SKM-1 (cell line): ENCODE results near the gene MPPE1.

ENCODE experiments used
- DNase-seq: peaks from one replicate; lab custom pipeline; 2025; ENCODE audit not compliant: unreplicated experiment; lab: John Stamatoyannopoulos, UW

MPPE1 gene

DNA sequence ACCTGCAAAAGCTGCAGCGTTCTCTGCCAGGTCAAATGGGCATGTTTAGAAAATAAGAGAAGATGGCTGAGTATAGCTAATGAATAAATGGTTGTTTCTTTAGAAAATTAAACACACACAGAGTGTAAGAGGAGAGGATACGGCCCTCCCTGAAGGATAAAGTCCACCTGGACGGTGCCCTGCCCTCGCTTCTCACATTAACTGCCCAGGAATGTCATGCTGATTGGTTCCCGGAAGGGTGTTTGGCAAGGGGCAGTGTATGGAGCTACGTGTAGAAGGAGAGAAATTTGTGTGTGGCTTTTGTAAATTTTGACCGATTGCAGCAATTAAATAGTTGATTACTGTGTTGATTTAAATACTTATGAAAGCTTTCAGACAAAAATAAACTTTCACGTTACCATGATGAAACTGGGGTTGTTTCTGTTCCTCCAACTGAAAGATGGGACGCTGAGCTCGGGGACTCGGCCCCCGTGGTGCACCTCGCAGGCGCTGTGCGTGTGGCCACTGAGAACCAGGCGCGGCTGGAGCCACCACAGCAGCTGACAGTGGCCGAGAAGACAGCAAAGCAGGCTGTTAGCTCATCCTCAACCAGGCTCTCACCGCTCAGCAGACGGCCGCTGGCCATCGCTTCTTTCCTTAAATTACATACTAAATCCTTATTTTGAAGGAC lies 22.7 kb downstream of the MPPE1 start:
- no peak for DNase-seq

DNA sequence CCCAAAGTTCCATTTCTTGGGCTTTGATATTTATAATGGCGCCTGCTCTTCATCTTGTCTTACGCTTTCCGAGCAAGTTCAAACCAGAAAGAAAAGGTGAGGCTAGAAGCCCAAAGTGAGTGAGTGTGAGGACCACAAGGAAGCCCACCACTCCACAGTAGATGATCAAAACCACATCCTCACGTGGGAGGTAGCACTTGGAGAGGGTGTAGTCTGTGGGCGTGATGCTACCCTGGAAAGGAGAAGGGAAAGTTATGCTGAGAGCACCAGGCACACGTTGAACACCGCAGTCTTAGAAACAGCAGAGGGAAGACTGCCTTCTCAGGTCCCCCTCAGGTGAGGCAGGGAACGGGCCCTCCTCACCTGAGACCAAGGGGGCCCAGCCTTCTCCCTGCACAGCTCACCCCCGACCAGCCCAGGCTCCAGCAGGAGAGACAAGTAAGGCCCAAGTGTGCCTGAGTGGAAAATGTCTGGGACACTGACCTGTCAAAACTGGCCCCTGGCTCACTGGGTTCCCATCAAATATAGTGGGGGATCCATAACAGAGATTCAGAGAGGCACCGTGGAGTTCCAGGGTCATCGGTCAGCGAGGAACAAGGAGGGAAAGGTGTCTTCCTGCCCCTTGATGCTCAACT lies 23.6 kb downstream of the MPPE1 start:
- DNase-seq = no peak

DNA sequence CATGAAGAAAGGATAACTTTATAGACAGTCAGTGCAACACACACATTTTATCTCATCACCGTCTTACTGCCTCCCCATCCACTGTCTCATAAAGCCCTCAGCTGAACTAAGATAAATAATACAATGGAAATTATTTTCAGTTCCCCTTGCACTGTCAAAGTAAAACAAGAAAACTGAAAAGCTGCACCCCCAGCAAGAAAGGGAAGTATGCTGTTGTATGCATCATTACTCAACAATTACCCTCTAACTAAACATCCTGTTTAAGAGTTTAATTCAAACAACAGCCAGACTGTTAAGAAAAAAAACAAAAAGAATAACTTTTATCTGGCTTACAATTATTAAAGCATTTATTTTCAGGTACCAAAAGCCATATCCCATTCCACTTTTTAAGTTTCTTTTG lies 25.0 kb downstream of the MPPE1 start:
- peak; percentile 31 for DNase-seq

DNA sequence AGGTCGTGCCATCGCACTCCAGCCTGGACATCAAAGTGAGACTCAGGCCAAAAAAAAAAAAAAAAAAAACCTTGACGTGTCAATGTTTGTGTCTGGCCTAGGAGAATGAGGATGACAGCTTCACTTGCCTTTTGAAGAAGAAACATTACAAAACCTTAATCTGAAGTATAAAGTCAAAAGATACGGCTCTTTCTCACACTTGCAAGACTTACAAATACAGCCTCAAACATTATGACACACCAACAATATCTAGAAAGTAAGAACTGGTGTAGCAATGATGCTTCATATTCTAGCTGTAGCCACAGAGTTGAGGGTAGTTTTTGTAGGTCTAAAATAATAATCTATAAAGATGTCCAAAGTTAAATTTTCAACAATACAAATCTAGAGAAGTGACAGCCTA lies 25.5 kb downstream of the MPPE1 start:
- no peak for DNase-seq

DNA sequence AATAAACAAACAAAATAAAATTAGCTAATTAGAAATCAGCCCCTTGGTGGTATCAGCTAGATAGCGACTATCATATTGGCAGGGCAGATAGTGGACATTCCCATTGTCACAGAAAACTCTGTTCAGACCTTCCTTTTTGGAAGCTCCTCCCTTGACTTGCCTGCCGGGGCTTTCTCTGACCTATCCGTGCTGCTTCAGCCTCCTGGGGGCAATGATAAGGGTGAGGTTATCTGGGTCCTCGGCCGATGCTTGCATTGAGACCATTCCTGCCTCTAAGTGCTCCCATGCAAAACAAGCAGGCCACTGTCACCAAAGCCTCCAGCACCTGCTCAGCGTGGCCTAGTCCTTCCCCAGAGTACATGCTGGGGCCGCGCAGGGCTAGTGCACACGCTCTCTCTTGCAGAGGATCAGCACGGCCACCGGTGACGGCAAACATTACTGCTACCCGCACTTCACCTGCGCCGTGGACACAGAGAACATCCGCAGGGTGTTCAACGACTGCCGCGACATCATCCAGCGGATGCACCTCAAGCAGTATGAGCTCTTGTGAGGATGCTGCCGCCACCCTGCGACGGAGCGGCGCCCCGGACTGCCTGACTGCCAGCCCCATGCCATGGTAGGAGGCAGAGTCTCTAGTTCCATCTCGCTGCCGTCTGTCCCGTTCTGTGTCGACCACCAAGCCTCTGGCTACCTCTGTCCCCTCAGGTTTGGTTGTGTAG lies 27.4 kb downstream of the MPPE1 start:
- no peak for DNase-seq

DNA sequence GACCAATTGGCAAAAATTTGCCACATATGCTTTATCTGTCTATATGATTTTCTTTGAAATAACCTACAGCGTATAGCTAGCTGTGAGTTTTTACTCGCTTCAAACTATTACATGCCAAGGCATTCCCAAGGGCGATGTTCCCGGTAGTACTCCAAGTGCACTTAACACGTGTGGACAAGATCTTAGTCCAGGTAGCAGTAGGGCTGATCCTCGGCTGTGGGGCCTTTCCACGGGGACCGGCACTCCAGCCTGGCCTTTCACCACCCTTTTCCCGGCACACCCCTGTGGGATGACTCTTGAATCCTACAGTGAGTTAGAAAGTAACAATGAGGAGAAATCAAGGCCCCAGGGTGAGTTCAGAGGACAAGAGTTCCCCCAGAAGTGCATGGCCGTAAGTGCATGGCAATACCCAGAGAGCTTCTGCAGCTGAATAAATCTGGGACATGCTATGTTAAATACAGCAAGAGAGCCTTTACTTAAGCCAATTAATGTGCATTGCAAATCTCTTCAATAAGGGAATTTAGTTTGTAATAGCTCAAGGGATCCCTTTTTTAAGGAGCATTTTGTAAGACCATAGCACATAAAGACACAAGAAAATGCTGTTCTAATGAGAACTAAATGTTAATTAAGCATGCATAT lies 30.5 kb downstream of the MPPE1 start:
- DNase-seq = no peak

DNA sequence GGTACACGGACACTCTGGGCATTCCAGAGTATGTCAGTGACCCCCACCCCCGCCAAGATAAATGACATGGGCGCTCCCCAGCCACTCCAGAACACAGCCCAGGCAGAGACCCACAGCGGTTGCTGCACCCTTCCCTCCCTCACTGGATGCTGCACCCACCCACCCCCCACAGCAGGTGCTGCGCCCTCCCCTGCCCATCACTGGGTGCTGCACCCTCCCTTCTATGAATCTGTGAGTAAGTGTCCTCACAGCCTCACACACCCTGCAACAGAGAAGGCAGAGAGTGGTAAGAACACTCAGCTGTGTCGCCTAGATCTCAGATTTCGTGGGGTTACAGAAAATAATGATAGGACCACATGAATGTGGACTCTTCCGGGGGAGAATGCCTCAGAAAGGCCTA lies 33.4 kb downstream of the MPPE1 start:
- DNase-seq = no peak

DNA sequence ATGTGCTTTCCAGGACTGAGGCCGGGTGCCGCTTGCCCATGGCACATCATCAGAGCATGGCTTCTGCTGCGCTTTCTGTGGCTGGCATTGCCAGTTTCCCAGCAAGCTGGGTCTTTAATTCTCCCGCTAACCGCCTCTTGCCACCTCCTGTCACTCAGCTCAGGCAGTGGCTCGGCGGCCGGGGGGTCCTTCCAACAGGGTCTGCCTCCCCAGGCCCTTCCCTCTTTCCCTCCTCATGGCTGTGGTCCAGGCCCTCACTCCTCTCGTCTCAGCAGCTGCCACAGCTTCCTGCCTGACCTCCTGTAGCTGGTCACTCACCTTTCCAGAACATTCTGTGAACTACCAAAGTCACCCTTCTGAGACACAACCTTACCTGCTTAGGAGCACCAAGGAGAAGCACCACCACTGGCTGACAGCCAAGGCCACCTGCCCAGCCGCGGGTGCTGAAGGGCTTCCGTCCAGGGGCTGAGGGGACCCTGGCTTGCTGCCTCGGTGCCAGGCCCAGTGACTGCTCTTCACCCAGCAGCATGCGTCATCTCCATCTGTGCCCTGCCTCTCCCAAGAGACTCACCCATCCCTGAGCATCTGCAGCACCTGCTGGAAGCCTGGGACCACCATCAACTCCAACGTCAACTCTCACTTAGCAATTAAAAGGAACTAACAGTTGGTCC lies 34.3 kb downstream of the MPPE1 start:
- DNase-seq = no peak

DNA sequence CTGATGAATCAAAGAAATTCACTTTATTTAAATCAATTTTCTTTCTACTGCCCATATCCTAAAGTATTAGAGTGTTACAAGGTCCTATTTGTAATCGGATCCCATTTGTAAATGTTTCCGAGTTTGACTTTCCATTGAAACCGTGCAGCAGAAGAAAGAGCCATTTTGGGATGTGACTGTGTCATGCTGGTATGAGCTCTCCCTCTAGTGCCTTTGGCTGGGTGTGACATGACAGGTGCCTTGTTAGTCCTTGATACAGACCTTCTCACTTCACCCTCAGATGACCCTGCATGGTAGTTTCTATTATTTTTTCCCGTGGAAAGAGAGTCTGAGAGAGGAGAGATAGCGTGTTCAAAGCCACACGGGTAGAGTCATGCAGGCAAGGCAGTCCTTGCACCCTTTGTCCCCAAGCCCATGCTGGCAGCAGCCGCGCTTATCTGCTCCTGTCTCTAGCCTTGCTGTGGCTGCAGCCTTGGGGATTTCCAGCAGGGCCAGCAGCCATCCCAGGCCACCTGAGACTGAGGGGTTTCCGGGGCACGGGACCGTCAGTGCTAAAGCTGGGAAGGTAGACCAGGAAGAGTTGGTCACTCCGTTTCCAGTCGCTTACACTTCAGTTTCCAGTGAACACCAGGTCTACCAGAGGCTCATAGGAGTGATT lies 35.5 kb downstream of the MPPE1 start:
- no peak for DNase-seq

DNA sequence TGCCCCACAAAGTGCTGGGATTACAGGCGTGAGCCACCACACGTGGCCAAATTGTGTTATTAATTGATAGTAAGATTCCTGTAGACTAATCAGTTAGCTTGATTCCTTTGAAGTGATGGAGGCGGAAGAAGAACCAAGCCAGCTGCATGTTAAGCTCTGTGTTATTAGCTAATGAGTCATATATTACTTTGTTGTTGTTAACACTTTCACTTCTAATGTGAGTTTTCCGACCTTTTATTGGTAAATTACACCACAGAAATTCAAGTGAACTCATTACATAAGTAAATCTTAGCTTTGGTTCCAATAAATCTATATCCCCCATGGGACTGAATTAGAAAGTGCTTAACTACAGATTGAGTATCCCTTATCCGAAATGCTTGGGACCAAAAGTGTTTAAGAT lies 36.6 kb downstream of the MPPE1 start:
- no peak for DNase-seq

DNA sequence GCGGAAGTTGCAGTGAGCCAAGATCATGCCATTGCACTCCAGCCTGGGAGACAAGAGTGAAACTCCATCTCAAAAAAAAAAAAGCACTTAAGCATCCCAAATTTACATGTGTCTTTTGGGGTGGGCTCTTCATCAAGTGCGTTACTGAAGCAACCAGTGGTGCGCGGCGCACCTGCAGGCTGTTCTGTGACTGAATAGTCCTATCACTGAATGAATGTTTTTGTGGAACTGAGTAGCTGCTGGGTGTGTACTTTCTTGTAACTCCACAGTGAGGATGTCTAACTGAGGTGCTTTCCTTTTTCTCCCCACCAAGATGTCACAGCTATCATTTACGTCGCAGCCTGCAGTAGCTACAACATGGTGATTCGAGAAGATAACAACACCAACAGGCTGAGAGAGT lies 39.9 kb downstream of the MPPE1 start:
- DNase-seq = no peak

DNA sequence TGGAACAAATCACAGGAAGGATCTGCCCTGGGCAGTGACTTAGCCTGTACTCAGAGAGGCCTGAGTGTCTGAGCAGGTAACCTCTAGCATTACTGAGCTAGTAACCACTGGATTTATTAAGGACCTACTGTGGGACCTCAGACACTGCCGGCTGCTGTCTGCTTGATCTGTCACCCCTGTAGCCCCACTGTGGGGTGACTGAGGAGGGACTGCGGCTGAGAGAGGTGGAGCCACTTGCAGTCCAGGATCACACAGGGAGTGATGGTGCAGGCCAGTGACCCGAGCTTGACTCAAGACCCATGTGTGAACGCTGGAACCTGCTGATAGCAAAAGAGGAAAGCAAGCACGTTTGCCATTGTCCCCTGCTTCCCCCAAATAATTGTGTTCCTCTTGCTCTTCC lies 41.4 kb downstream of the MPPE1 start:
- no peak for DNase-seq

DNA sequence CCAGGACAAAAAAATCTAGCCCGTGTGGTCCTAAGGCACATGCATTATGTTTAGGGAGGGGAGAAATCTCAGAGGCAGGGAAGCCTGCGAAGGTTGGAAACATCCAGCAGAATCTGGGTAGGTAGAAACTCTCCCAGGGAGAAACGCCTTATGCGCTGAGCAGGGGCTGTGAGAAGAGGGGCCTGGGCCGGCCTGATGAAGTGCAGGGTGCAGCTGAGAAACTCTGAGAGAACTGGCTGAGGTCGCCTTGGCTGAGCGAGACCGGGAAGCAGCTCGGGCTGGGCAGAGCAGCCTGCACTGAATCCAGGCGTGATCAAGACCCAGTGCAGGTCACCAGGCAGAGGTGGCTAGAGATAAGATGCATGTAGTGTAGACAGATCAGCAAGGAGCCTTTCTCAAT lies 41.8 kb downstream of the MPPE1 start:
- no peak for DNase-seq

DNA sequence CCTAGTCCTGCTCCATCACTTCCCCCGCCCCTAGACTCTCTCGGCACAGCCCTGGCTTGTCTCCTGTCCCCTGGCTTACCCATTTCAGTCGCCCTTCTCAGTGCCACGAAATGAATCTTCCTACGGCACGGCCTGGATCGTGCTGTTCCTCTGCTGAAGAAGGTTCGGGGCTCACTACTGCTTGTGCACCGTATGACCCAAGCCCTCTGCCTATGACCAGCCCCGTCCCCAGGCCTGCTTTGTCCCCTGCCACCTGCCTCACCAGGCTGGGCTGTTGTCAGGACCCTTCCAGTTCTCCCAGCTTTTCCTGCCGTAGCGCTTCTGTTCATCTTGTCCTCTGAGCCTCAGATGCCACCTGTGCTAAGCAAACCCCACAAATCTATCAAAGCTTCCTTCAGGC lies 43.0 kb downstream of the MPPE1 start:
- DNase-seq = no peak

DNA sequence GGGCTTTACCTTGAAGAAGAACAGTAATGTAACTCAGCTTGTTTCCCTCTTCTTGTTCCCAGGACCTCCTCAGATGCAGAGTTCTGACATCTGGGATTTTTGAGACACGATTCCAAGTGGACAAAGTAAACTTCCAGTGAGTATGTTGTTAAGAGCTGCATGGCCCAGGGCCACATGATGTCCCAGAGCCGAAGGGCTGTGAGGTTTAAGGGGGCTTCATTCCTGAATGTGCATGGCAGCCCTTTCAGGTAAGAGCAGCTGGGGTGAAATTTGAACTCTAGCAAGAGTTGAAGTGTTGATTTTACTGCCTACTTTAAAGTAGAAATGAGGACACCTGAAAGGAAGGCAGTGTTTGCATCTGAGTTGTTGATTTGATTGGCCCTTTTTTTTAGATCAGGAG lies 43.6 kb downstream of the MPPE1 start:
- DNase-seq = no peak

DNA sequence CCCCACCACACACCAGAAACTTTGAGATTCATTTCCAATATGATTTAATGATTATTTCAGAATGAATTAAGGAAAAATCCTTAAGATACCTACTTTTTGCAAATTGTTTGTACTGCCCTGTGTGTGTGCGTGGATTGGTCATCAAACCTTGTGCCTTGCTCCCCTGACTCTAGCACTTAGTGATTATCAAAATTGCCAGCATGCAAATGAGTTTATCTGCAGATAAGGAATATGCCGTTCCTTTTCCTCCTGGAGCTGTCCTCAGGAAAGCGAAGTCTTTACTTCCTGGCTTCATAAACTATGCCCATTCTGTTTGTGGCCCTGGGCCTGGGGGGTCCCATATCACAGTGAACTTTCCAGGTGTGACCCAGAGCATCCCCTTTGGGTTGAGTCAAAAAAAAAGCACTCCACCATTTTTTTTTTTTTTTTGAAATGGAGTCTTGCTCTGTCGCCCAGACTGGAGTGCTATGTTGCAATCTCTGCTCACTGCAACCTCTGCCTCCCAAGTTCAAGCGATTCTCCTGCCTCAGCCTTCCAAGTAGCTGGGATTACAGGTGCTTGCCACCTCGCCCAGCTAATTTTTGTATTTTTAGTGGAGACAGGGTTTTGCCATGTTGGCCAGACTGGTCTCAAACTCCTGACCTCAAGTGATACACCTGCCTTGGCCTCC lies 45.5 kb downstream of the MPPE1 start:
- DNase-seq = no peak

DNA sequence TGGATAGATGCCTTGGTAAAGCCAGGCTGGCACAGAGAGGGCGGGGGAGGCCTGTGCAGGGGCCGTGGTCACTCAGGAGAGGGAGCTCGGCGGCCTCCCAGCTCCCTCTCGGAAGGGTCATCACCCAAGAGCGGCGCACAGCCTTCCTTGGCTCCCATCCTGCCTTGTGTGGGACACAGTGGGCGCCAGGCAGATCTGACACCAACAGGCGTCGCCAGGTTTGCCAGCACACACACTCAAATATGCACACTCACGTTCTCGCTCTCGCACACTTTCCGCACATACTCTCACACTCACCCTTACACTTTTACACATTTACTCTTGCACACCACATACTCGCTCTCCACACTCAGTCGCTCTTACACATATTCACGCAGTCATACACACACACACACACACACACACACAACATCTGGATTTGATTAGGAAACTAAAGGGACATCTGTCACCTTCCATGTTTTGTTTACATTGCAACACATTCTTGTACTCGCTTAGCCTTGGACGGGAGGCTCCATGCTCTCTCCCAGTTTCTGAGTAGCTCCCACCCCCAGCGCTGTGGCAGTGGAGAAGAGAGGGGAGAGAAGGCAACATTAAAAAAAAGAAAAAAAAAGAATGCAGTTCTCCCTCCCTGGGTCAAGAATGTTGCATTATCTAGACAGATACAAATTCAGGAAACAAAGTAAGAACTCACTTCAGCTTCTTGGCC lies 46.4 kb downstream of the MPPE1 start:
- no peak for DNase-seq

DNA sequence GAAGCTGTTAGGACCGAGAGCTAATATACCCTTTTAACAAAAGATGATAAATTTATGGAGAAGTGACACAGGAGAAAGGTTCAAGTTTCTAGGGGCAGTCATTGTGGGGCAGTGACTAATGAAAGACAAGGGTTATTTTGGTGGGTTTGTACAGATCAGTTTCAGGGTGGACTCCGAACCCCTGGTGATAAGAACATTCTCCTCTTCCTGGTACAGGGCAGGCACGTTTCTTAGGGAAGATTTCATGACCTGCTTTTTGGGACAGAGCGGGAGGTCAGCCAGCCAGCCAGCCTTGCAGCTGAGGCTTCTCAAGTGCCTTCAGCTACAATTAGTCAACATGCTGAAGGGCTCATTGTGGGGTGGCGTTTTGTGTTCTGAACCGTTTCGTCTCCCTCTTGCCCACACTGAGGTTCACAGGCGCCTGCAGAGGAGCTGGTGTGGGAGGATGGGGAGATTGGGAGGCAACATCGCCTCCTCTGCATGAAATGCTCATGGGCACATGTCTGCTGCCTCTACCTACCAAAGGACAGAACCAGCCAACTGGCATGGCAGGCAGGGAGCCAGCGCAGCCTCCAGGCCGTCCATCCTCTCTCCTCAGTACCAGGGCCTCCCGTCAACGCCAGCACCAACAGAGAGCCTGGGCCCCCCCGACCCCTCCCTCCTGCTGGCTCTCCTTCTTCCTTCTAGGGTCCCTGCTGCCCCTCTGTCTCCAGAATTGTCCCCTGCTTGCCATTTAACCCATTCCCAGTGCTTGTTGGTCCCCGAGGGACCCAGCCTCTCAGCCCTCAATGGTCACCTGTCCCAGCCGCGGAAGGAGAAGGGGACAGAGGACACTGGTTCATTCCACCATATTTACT lies 47.3 kb downstream of the MPPE1 start:
- no peak for DNase-seq

DNA sequence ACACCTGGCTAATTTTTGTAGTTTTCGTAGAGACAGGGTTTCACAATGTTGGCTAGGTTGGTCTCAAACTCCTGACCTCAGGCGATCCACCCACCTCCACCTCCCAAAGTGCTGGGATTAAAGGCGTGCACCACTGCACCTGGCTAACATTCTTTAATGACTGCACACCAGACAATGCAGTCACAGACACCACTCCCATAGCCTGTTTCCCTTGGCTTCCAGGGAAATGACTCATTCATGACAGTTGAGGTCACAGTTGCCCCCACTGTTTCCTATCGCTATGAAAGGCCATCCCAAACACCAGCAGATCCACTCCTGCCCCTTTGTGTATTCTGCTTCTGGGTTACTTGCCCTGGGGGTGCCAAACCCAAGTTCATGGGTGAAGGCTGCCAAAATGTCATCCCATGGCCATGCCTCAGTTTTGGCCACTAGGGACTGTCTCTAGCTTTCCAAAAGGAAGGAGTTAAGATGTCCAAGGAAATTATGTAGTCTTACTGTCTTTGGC lies 48.2 kb downstream of the MPPE1 start:
- DNase-seq = no peak
